ENCODE measurements around the gene FAS. TPM values are rescaled to one million over a fixed set of nuclear protein-coding genes. Genes with fewer than 3 reads are reported as not detected.

The FAS gene
- polyA plus RNA-seq, 3 donors from 2014 or later: 9.7 to 14.3 (median 11.1) TPM

DNA sequence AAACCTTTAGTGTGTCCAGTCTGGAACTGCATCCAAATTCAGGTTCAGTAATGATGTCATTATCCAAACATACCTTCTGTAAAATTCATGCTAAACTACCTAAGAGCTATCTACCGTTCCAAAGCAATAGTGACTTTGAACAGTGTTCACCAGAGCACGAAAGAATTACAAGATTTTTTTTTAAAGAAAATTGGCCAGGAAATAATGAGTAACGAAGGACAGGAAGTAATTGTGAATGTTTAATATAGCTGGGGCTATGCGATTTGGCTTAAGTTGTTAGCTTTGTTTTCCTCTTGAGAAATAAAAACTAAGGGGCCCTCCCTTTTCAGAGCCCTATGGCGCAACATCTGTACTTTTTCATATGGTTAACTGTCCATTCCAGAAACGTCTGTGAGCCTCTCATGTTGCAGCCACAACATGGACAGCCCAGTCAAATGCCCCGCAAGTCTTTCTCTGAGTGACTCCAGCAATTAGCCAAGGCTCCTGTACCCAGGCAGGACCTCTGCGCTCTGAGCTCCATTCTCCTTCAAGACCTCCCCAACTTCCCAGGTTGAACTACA is 694 bp upstream of the FAS start:
- H3K9me3 Mint-ChIP-seq: peaks cover 0 to 5% (median 4%) of the 10 kb centered on the region in 6 donors
- peak overlapping the region; percentile 83 to 98 (median 92) for H3K27ac Mint-ChIP-seq
- peak overlapping the region; percentile 94 to 100 (median 98) for H3K4me3 Mint-ChIP-seq
- H3K27me3 Mint-ChIP-seq (ENCODE audit: low read depth in 3 of 3): peaks cover 0 to 9% (median 6%) of the 10 kb centered on the region in 3 donors
- peaks cover 3 to 10% (median 4%) of the 10 kb centered on the region in 3 donors for H3K36me3 Mint-ChIP-seq
- peaks cover 55 to 68% of the 10 kb centered on the region in 2 donors for H3K4me1 Mint-ChIP-seq
- DNase-seq: peak in 2 of 3 donors; percentile 17 to 36

DNA sequence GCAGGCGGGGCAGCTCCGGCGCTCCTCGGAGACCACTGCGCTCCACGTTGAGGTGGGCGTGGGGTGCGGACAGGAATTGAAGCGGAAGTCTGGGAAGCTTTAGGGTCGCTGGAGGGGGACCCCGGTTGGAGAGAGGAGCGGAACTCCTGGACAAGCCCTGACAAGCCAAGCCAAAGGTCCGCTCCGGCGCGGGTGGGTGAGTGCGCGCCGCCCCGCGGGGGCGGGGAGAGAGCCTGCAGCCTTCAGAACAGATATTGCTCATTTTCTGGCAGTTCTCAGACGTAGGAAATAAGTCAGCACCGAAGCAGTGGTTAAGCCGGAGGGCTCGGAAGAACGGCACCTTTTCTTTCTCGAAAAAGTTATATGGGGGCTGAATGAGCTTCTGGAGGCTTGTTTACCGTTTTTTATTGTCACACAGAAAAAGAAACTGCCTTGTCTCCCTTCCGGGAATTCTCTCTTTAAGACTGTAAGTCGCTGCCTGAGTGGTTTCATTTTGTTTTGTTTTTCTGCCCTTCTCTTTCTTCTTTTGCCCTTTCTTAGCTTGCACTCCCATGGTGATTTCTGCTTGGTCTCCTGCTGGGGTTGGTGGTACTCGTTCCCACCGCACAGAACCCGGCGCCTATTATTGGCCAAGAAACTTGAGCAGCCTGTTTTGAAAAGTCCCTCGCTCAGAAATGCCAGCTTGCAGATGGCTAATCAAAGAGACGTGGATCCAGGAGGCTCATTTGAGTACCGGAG is 732 bp downstream of the FAS start:
- H3K4me3 Mint-ChIP-seq: peak overlapping the region; percentile 94 to 100 (median 98)
- H3K27me3 Mint-ChIP-seq (ENCODE audit: low read depth in 3 of 3): peaks cover 0 to 9% (median 5%) of the 10 kb centered on the region in 3 donors
- DNase-seq: peak; percentile 53 to 60 (median 59)
- peaks cover 56 to 78% of the 10 kb centered on the region in 2 donors for H3K4me1 Mint-ChIP-seq
- peaks cover 2 to 9% (median 3%) of the 10 kb centered on the region in 3 donors for H3K36me3 Mint-ChIP-seq
- peak overlapping the region; percentile 86 to 98 (median 96) for H3K27ac Mint-ChIP-seq
- peaks cover 0 to 3% (median 3%) of the 10 kb centered on the region in 6 donors for H3K9me3 Mint-ChIP-seq

DNA sequence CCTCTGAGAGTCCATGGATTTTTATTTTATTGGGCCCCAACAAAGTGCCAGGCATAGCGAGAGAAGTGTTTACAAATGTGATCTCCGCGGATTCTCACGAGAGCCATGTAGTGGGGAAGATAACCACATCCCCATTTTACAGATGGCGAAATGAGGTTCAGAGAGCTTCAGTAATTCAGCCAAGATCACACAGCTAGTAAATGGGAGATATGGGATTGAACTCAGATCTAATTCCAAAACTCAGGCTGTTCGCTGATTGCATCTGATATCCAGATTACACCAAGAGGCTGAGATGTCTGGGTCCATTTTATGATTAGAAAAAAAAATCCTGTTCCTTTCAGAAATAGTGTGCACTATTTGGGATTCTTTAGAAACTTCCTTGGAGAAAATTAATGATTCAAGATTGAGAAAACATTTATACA is 1.3 kb downstream of the FAS start:
- no peak for DNase-seq
- Mint-ChIP-seq H3K36me3 (peaks cover 0 to 7% (median 0%) of the 10 kb centered on the region in 3 donors), H3K4me3 (peak overlapping the region; percentile 94 to 100 (median 98)), H3K27ac (peak overlapping the region; percentile 86 to 98 (median 96)), H3K9me3 (no peaks in the 10 kb centered on the region), H3K4me1 (peaks cover 55 to 77% of the 10 kb centered on the region in 2 donors), H3K27me3 (ENCODE audit: low read depth in 3 of 3) (peaks cover 0 to 7% (median 3%) of the 10 kb centered on the region in 3 donors)

DNA sequence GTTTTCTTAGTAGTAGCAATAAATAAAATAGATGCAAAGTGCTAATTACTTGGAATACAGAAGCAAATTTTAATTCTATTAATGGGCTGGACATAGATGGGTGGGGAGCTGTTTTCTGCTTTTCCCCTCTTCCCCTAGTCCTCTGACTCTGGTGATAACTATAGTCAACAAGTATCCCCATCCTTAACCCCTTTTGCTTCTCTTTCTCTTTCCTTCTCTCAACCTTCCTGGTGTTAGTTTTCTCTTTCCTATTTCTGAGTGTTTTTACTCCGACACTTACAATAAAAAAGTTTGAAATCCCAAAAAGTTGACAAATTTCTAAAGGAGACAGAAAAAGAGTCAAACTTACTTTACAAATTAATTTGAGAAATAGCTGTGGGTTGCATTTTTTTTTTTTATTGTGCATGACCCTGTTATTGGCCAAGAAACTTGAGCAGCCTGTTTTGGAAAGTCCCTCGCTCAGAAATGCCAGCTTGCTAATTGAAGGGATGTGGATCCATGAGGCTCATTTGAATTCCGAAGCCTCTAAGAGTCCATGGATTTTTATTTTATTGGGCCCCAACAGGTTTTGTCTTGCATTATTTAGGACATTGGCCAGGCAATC is 2.4 kb downstream of the FAS start:
- H3K36me3 Mint-ChIP-seq: peaks cover 0 to 7% (median 0%) of the 10 kb centered on the region in 3 donors
- H3K27ac Mint-ChIP-seq: peak overlapping the region in 4 of 6 donors; percentile 37 to 86 (median 77)
- no peak for DNase-seq
- H3K4me3 Mint-ChIP-seq: peak overlapping the region; percentile 66 to 100 (median 71)
- no peaks in the 10 kb centered on the region for H3K9me3 Mint-ChIP-seq
- H3K27me3 Mint-ChIP-seq (ENCODE audit: low read depth in 3 of 3): peaks cover 0 to 7% (median 3%) of the 10 kb centered on the region in 3 donors
- H3K4me1 Mint-ChIP-seq: peaks cover 49 to 72% of the 10 kb centered on the region in 2 donors

DNA sequence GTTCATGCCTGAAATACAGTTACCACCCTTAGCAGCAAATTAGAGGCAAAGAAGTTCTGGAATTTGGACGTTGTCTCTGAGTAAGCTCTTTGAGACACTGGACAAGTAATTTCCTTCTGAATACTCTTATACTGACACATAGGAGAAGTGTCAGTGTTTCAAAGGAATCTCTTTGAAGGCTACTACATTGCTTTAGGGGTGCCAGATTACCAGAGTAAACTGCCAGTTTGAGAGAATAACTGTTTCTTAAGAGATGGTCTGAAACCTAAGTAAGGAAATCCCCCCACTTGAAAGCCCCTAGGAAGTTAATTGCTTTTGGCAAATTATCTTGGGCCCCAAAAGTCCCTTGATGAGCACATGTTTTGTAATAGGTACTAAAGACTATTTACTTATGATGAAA is 3.4 kb downstream of the FAS start:
- no peak for DNase-seq
- H3K27ac Mint-ChIP-seq: peak overlapping the region in 3 of 6 donors; percentile 17 to 33 (median 27)
- peaks cover 0 to 7% (median 0%) of the 10 kb centered on the region in 3 donors for H3K36me3 Mint-ChIP-seq
- H3K9me3 Mint-ChIP-seq: no peaks in the 10 kb centered on the region
- peaks cover 46 to 62% of the 10 kb centered on the region in 2 donors for H3K4me1 Mint-ChIP-seq
- H3K27me3 Mint-ChIP-seq (ENCODE audit: low read depth in 3 of 3): peaks cover 0 to 7% (median 3%) of the 10 kb centered on the region in 3 donors
- H3K4me3 Mint-ChIP-seq: peak overlapping the region in 1 of 5 donors; percentile 68

DNA sequence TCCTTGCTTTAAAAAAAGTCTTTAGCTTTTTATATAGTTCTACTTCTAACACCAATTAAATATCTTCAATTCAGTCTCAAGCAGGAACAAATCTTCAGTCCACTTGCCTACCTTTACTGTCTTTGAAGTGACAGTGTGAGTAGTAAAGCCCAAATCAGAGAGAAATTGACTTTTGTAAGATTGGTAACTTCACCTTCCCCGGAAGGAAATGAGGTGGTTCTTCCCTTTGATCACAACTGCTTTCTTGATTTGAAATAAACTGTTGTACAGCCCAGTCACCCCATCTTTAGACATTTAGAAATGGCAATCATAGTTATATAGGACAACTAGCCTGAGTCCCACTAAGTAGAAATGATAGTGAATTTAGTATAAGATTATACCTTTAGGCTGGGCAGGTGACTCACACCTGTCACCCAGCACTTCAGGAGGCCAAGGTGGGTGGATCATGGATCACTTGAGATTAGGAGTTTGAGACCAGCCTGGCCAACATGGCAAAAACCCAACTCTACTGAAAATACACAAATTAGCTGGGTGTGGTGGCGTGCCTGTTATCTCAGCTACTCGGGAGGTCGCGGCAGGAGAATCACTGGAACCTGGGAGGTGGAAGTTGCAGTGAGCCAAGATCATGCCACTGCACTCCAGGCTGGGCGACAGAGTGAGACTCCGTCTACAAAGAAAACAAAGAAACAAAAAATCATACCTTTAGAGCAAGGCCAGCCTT is 4.7 kb downstream of the FAS start:
- peaks cover 33 to 49% of the 10 kb centered on the region in 2 donors for H3K4me1 Mint-ChIP-seq
- H3K27ac Mint-ChIP-seq: peak overlapping the region in 2 of 6 donors; percentile 16 to 70
- H3K4me3 Mint-ChIP-seq: peak overlapping the region in 1 of 5 donors; percentile 64
- peaks cover 0 to 3% (median 0%) of the 10 kb centered on the region in 3 donors for H3K27me3 Mint-ChIP-seq (ENCODE audit: low read depth in 3 of 3)
- peaks cover 0 to 7% (median 0%) of the 10 kb centered on the region in 3 donors for H3K36me3 Mint-ChIP-seq
- H3K9me3 Mint-ChIP-seq: no peaks in the 10 kb centered on the region
- DNase-seq: no peak

DNA sequence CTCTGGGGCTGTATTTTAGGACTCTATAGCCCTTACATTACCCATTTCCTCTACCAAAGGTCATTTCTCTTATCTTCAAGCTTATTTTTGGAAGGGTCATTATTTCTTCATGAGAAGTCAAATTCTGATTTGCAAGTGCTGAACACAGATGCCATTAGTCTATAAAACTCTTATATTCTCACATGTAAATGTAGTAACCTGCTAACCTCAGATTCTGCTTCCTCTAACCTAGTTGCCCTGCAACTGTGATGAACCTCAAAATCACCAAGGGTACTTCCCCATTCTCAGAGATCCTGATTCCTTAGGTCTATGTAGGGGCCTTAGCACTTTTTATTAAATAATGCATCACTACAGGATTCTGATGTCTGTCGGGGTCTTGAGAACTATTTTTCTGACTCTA is 6.3 kb downstream of the FAS start:
- Mint-ChIP-seq H3K27me3 (ENCODE audit: low read depth in 3 of 3) (peaks cover 0 to 3% (median 0%) of the 10 kb centered on the region in 3 donors), H3K9me3 (no peaks in the 10 kb centered on the region), H3K27ac (peak overlapping the region in 2 of 6 donors; percentile 53 to 57), H3K36me3 (no peaks in the 10 kb centered on the region), H3K4me3 (no peak overlapping the region), H3K4me1 (peaks cover 26 to 46% of the 10 kb centered on the region in 2 donors)
- DNase-seq: no peak

DNA sequence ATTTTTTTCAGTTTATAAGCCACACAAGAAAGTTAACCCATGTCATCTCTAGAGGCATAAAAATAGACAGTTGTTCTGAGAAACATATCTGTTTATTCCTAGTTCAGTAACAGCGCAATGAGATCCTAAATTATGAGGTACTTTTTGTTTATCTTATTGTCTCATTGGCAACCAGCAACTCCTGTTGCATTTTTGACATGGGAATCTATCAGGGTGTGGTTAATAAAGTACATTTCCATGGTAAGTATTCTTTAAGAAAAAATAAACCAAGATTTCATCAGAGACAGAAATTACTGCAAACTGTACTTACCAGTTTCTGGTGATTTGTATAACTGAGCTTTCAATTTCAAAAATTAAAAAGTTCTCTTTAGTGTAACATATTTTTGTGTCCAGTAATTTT is 9.0 kb downstream of the FAS start:
- Mint-ChIP-seq H3K9me3 (no peaks in the 10 kb centered on the region), H3K27me3 (ENCODE audit: low read depth in 3 of 3) (no peaks in the 10 kb centered on the region), H3K27ac (peak overlapping the region in 2 of 6 donors; percentile 48 to 90), H3K36me3 (peaks cover 0 to 7% (median 2%) of the 10 kb centered on the region in 3 donors), H3K4me1 (peaks cover 15 to 32% of the 10 kb centered on the region in 2 donors), H3K4me3 (peak overlapping the region in 1 of 5 donors; percentile 87)
- no peak for DNase-seq

DNA sequence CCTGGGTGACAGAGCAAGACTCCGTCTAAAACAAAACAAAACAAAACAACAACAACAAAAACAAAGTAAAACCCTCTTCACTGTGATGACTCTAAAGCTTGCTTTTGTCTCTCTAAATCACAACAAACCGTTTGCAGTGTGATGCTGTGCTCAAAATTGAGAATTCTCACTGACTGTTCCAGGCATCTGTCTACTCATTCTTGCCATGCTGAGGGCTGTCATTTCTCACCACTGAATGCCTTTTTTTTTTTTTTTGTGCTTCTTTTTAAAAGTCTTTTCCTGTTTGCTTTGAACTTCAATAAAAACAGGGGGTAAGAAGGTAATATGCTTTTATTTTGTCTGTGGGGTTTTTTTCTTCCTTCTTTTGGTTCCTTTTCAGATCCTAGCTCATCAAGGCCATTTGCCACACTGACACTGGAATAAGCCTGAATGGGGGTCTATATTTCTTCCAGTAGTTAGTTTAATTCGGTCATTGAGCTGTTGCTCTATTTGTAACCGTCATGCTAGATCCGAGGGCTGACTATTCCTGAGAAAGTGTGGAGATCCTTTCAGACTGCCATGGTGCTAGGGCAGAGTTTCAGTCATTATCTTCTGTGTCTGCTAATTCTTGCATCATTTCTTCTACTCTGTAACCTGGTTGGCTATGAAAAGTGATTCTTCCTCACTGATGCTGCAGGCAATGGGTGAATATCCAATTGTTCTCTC is 10.6 kb downstream of the FAS start:
- Mint-ChIP-seq H3K27ac (peak overlapping the region in 3 of 6 donors; percentile 1 to 91 (median 90)), H3K9me3 (no peaks in the 10 kb centered on the region), H3K4me3 (peak overlapping the region in 1 of 5 donors; percentile 87), H3K36me3 (peaks cover 0 to 11% (median 4%) of the 10 kb centered on the region in 3 donors), H3K4me1 (peaks cover 11 to 20% of the 10 kb centered on the region in 2 donors), H3K27me3 (ENCODE audit: low read depth in 3 of 3) (no peaks in the 10 kb centered on the region)
- peak in 1 of 3 donors; percentile 27 for DNase-seq

DNA sequence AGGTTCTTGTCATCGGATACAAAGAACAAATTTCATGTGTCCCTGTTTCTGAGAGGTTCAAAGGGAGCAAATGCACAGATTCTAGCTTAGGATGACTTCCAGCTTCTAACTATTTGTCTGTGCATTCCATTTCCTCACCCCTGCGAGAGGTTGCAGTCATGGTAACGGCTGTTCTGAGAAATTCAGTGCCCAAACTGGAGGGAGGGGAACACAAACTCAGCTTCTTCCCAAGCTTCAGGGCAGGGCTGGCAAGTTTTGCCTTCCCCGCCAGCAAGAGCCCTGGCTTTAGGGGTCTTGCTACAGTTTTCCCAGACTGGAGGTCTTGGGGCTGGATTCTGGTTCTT is 11.1 kb downstream of the FAS start:
- Mint-ChIP-seq H3K36me3 (peaks cover 0 to 15% (median 4%) of the 10 kb centered on the region in 3 donors), H3K9me3 (no peaks in the 10 kb centered on the region), H3K4me1 (peaks cover 10 to 16% of the 10 kb centered on the region in 2 donors), H3K4me3 (peak overlapping the region in 1 of 5 donors; percentile 87), H3K27ac (peak overlapping the region in 2 of 6 donors; percentile 90 to 91), H3K27me3 (ENCODE audit: low read depth in 3 of 3) (no peaks in the 10 kb centered on the region)
- no peak for DNase-seq

DNA sequence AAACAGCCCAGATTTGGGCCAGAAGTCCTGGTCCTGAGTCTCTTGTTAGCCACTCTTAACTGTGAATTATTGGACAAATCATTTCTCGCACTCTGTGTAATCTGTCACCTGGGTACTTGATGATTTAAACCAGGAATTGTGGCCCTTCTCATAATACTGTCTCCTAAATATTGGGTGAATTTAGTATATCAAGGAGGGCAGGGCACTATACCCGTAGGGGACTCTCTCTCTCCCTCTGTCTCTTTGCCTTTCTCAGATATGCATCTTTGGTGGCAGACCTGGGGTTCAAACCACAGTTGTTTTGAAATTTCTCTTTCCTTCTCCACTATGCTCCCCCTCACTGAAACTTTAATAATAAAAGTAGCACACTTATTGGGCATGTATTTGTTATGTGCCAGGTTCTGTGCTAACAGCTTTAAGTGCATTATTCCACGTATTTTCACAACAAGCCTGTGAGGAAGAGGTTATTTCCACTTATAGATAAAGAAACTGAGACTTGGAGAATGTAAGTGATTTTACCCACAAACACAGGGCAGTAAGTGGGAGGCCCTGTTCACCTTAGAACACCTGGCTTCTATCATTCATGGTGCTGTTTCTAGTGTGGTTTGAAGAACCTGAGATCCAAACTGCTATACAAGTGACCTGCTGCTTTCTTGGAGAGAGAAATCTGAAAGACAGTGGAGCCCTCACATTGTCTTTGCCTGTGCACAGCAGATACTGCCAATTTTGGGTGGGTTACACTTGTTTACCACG is 11.8 kb downstream of the FAS start:
- Mint-ChIP-seq H3K36me3 (peaks cover 0 to 16% (median 8%) of the 10 kb centered on the region in 3 donors), H3K27ac (peak overlapping the region in 2 of 6 donors; percentile 90 to 91), H3K9me3 (no peaks in the 10 kb centered on the region), H3K27me3 (ENCODE audit: low read depth in 3 of 3) (no peaks in the 10 kb centered on the region), H3K4me1 (peaks cover 6 to 9% of the 10 kb centered on the region in 2 donors), H3K4me3 (peak overlapping the region in 1 of 5 donors; percentile 64)
- no peak for DNase-seq

DNA sequence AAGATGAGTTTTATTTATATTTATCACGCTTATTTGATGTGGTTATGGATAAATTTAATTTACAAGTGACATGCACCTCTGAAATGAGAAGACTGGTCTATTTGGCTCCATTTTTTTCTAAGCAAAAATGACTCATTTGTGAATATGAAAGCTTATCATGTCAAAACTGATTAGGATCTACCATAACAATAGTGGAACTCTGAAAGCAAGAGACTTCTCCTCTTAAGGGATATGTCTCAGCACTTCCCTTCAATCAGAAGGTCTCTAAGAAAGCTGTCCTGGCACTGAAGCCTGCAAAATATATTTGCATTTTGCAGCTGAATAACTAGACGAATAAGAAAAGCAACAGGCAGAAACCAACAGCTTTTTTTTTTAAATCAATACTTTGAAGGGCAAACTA is 12.7 kb downstream of the FAS start:
- Mint-ChIP-seq H3K4me3 (no peak overlapping the region), H3K27me3 (ENCODE audit: low read depth in 3 of 3) (no peaks in the 10 kb centered on the region), H3K27ac (no peak overlapping the region), H3K9me3 (no peaks in the 10 kb centered on the region), H3K4me1 (peaks cover 6 to 7% of the 10 kb centered on the region in 2 donors), H3K36me3 (peaks cover 2 to 22% (median 9%) of the 10 kb centered on the region in 3 donors)
- no peak for DNase-seq
